Testis (tissue), 3 donors: Measurements from ENCODE around the gene ORM2. TPM values are rescaled to one million over a fixed set of nuclear protein-coding genes. Genes with fewer than 3 reads are reported as not detected.

Experiments
- DNase-seq: peaks from one replicate; pipeline ENCODE4 v3.0.0-alpha.2; 2019
- H3K27ac ChIP-seq, 2 donors: fragments of 200-600 bp; sonication (generic); one replicate each; pipeline ENCODE4 v1.5.1; 2019
- H3K27me3 ChIP-seq: fragments of 200-600 bp; sonication (generic); one replicate; pipeline ENCODE4 v1.5.1; 2019
- H3K36me3 ChIP-seq: fragments of 200-600 bp; sonication (generic); one replicate; pipeline ENCODE4 v1.5.1; 2017; ENCODE audit warnings: low read depth; ENCODE audit errors: missing control alignments
- H3K4me1 ChIP-seq: fragments of 200-600 bp; sonication (generic); one replicate; pipeline ENCODE4 v1.5.1; 2019
- H3K4me3 ChIP-seq, 2 donors: fragments of 200-600 bp; sonication (generic); one replicate each; pipeline ENCODE4 v1.5.1; 2017 to 2019
- H3K9me3 ChIP-seq: fragments of 200-600 bp; sonication (generic); one replicate; pipeline ENCODE4 v1.5.1; 2017
- CTCF ChIP-seq, 3 experiments: fragments of 450-650 bp in 2 of 3; fragments of 200-600 bp in 1 of 3; sonication (generic) in 1 of 3; IDR thresholded peaks; one replicate each; pipeline ENCODE4 v1.5.1; 2016 to 2019; ENCODE audit warnings: antibody characterized with exemption in 3 of 3, mild to moderate bottlenecking in 2 of 3, moderate library complexity in 1 of 3
- POLR2A ChIP-seq: fragments of 450-650 bp; IDR thresholded peaks from one replicate; pipeline ENCODE4 v1.6.1; 2017; ENCODE audit warnings: antibody characterized with exemption, mild to moderate bottlenecking, moderate library complexity
- WGBS, 2 donors: methylation state at CpG; one replicate each; pipeline ENCODE4 v1.1.5; 2018; 5-methylcytosine and 5-hydroxymethylcytosine counted together
- intact Hi-C: fragments of 100-400 bp; cut with DNase I; formaldehyde crosslinking; loops from one replicate; pipeline ENCODE4 v1.15.1; 2023; ENCODE audit warnings: low total_unique reads
- polyA plus RNA-seq: library from polyadenylated mRNA; stranded (reverse); fragments of 350-450 nt; fragmentation: Illumina TruSeq; extraction: RNeasy Lipid Tissue Mini Kit (QIAGEN cat#74804); gene quantifications from one replicate; pipeline ENCODE4 v1.2.3, GENCODE V29; 2014; ENCODE audit warnings: low read depth, low replicate concordance; ENCODE audit not compliant: insufficient read depth
- total RNA-seq, 2 donors: library from RNA; depleted of rRNA; stranded (reverse); fragments of >200 nt; gene quantifications; one replicate each; pipeline ENCODE4 v1.2.3, GENCODE V29; 2016

ORM2 gene
- total and polyA plus RNA-seq, 3 donors from 2014 or later, result 0.56 to 2.3 TPM; not detected in 1

GRCh38 chr9:114343471-114344187 lies 14.0 kb downstream of the ORM2 start:
- intact Hi-C loops, result no loop called here
- TF ChIP-seq CTCF (IDR thresholded peaks at IDR 0.05), result no peak
- no peak for TF ChIP-seq POLR2A
- 92 to 94% methylated on average over 9 of the region's 9 CpGs for WGBS, 2 donors

GRCh38 chr9:114344188-114344566 lies 14.5 kb downstream of the ORM2 start:
- no peak overlapping the region for H3K4me3 ChIP-seq
- H3K27me3 ChIP-seq, result no peaks in the 10 kb centered on the region
- intact Hi-C loops, result no loop called here
- H3K36me3 ChIP-seq, result no peaks in the 10 kb centered on the region
- TF ChIP-seq POLR2A (no peak), CTCF (IDR thresholded peaks at IDR 0.05) (no peak)
- no peak for DNase-seq
- no peaks in the 10 kb centered on the region for H3K4me1 ChIP-seq
- H3K27ac ChIP-seq, result no peak overlapping the region
- 92 to 95% methylated on average over 11 of the region's 11 CpGs for WGBS, 2 donors
- H3K9me3 ChIP-seq, result no peaks in the 10 kb centered on the region

More at GRCh38 chr9:114343471-114344187, 14.0 kb downstream of the ORM2 start:
- Histone ChIP-seq H3K4me3 (no peak overlapping the region), H3K27ac (no peak overlapping the region), H3K27me3 (no peaks in the 10 kb centered on the region), H3K4me1 (no peaks in the 10 kb centered on the region), H3K36me3 (no peaks in the 10 kb centered on the region), H3K9me3 (no peaks in the 10 kb centered on the region)
- no peak for DNase-seq

- TF ChIP-seq POLR2A (no peak), CTCF (IDR thresholded peaks at IDR 0.05) (no peak)
- Histone ChIP-seq H3K27me3 (no peaks in the 10 kb centered on the region), H3K27ac (no peak overlapping the region), H3K9me3 (no peaks in the 10 kb centered on the region), H3K4me3 (no peak overlapping the region), H3K4me1 (no peaks in the 10 kb centered on the region), H3K36me3 (no peaks in the 10 kb centered on the region)
- intact Hi-C loops, result no loop called here
- 35 to 48% methylated on average over 3 of the region's 3 CpGs for WGBS, 2 donors
- DNase-seq, result no peak
Measured at GRCh38 chr9:114344692-114345091, 15.0 kb downstream of the ORM2 start.

GRCh38 chr9:114345493-114346065 lies 15.9 kb downstream of the ORM2 start:
- H3K9me3 ChIP-seq, result no peaks in the 10 kb centered on the region
- H3K36me3 ChIP-seq, result no peaks in the 10 kb centered on the region
- WGBS, 2 donors, result 94 to 98% methylated on average over 7 of the region's 7 CpGs
- no peak for DNase-seq
- no peaks in the 10 kb centered on the region for H3K27me3 ChIP-seq
- no peak overlapping the region for H3K4me3 ChIP-seq
- no peaks in the 10 kb centered on the region for H3K4me1 ChIP-seq
- TF ChIP-seq POLR2A (no peak), CTCF (IDR thresholded peaks at IDR 0.05) (no peak)
- intact Hi-C loops, result no loop called here
- H3K27ac ChIP-seq, result no peak overlapping the region

GRCh38 chr9:114346146-114346545 lies 16.5 kb downstream of the ORM2 start:
- no peaks in the 10 kb centered on the region for H3K4me1 ChIP-seq
- TF ChIP-seq POLR2A (no peak), CTCF (IDR thresholded peaks at IDR 0.05) (no peak)
- no peaks in the 10 kb centered on the region for H3K9me3 ChIP-seq
- DNase-seq, result no peak
- H3K36me3 ChIP-seq, result no peaks in the 10 kb centered on the region
- H3K27me3 ChIP-seq, result no peaks in the 10 kb centered on the region
- H3K27ac ChIP-seq, result no peak overlapping the region
- no peak overlapping the region for H3K4me3 ChIP-seq
- intact Hi-C loops, result no loop called here
- WGBS, 2 donors, result 69 to 74% methylated on average over 10 to 11 of the region's 11 CpGs
